Transverse colon (tissue), 4 donors: Measurements from ENCODE around the gene ZNF609.

Experiments
- CTCF ChIP-seq, 5 experiments: fragments of 200-600 bp in 3 of 5; fragments of 450-650 bp in 2 of 5; sonication (generic) in 3 of 5; IDR thresholded peaks; 1 replicate in 2 of 5; 2 replicates in 3 of 5; pipeline ENCODE4 v1.5.1; 2016 to 2017; ENCODE audit warnings: antibody characterized with exemption in 5 of 5, inconsistent platforms in 3 of 5, mild to moderate bottlenecking in 2 of 5, moderate library complexity in 1 of 5
- POLR2A ChIP-seq: fragments of 450-650 bp; IDR thresholded peaks from one replicate; pipeline ENCODE4 v1.6.1; 2016; ENCODE audit warnings: antibody characterized with exemption, mild to moderate bottlenecking, moderate library complexity
- POLR2AphosphoS5 ChIP-seq, 3 donors: sonication (generic); formaldehyde crosslinking; IDR thresholded peaks; one replicate each; pipeline ENCODE4 v1.6.1; 2016; ENCODE audit warnings: antibody characterized with exemption in 3 of 3

GRCh38 chr15:64429448-64429847, 30.9 kb upstream of the ZNF609 start:
- TF ChIP-seq POLR2AphosphoS5 (IDR thresholded peaks at IDR 0.05) (no peak), POLR2A (no peak), CTCF (IDR thresholded peaks at IDR 0.05) (no peak)
